Left colon (tissue), 2 donors: ENCODE data around the gene AMER3. TPM values are rescaled to one million over a fixed set of nuclear protein-coding genes. Genes with fewer than 3 reads are reported as not detected.

Experiments used
- ATAC-seq: fragments of 200-7000 bp; cut with Tn5 transposase; one replicate; pipeline ENCODE4 v1.9.1; 2020; ENCODE audit warnings: mild to moderate bottlenecking, moderate library complexity
- DNase-seq, 2 donors: peaks; one replicate each; pipeline ENCODE4 v3.0.0-alpha.2; 2020
- intact Hi-C, 2 donors: fragments of 100-400 bp; cut with DNase I in 1 of 2; cut with micrococcal nuclease in 1 of 2; formaldehyde crosslinking; loops; one replicate each; pipeline versions ENCODE4 v1.11.2 to v1.14.0; 2022; cut with DNase I, micrococcal nuclease
- total RNA-seq, 2 donors: library from RNA; stranded (reverse); fragmentation: NEBNext Ultra II Directional; extraction: Animal tissue kit (Norgen Biotek cat#: 25700); gene quantifications; one replicate each; pipeline ENCODE4 v1.2.1, GENCODE V29; 2021
- donor health status: DM: no; HTN: no; CAD: no.
- donor health status: DM: yes; HTN: yes; CAD: no.

The AMER3 gene
- total RNA-seq, 2 donors from 2014 or later = 0.40 to 0.42 TPM

DNA sequence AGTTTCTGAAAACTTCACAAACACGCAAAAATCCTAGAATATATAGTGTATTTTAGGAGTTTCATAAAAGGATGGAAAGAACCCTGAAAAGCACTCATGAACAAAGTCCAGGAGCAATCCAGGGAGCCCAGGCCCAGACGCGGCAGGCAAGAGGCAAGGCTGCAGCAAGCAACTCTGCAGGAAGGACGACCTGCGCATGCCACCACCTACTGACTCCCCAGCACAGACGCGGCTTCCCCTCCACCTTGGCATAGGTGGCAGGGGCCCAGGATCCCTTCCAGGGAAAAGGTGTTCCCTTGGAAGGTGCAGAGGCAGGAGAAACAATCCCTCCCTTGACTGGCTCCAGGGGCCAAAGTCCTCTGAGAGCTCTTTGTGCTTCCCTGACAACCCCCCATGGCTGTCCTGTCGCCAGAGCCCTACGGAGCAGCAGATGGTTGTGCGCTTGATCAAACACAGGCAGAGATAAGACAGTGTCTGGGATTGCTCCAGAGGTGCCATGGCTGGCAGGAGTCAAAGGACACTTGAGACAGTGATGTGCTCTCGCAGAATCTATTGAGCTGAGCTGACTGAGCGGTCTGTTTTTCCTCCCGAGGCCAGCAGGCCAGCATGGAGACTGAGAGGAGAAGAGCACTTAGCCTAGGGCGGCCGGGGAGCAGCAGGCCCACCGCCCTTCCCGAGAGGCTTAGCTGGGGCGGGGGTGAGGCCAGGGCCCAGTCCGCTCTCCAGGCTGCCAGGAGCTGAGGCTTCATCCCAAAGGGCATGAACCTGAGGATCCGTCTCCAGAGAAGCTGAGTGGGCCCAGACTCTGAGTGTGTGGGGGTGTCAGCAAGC lies 10.8 kb upstream of the AMER3 start:
- peak; percentile 98 for ATAC-seq
- peak; percentile 49 to 68 for DNase-seq
- intact Hi-C loops = no loop called here

DNA sequence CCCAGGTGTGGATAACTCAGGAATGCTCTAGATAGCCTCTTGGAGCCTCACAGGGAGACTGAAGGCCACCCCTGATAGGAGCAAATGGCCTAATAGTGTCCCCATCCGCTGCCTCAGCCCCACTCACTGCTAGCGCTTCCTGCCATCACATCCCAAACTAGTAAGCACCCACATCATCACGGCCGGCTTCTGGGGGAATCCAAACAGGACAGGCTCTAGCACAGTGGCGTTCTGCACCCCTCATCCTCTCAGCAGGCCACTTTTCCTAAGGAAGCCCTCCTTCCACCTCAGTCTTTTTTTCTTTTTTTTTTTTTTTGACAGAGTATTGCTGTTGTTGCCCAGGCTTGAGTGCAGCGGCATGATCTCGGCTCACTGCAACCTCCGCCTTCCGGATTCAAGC lies 6.3 kb upstream of the AMER3 start:
- no peak for DNase-seq
- no peak for ATAC-seq
- intact Hi-C loops = no loop called here

DNA sequence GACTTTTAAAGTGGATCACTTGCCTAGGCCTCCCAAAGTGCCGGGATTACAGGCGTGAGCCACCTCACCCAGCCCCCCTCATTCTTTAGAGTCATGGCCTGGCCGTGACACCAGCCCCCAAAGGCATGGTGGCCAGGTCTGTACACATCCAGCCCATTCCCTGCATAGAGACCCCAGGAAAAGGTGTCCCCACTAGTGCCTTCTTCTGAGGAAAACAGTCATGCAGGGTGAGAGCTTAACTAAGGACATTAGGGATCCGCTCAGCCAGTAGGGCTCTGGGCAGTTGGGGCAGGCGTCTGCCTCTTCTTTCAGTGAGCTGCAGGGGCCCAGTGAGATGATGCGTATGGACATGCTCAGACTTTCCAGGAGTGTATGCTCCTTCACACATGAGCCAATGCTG lies 5.7 kb upstream of the AMER3 start:
- DNase-seq = no peak
- no peak for ATAC-seq
- intact Hi-C loops = no loop called here

DNA sequence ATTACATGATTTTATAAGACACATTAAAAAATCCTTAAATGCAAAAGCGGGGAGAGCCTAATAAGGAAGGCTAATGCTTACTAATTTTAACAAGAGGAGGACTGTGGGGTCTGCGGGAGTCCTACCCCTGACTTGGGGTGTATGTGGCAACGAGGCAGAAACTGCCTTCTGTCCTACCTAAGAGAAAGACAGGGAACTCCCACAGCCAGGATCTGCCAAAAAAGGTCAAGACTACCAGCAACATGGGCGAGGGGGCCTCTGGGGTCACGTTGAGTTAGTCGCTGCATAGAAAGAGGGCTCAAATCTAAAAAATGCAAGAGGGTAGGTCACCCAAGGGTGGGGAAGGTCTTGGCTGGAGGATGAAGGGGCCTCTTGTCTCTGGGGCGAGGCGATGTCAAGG lies 529 bp upstream of the AMER3 start:
- DNase-seq (no peak), ATAC-seq (no peak)
- intact Hi-C loops = no loop called here

DNA sequence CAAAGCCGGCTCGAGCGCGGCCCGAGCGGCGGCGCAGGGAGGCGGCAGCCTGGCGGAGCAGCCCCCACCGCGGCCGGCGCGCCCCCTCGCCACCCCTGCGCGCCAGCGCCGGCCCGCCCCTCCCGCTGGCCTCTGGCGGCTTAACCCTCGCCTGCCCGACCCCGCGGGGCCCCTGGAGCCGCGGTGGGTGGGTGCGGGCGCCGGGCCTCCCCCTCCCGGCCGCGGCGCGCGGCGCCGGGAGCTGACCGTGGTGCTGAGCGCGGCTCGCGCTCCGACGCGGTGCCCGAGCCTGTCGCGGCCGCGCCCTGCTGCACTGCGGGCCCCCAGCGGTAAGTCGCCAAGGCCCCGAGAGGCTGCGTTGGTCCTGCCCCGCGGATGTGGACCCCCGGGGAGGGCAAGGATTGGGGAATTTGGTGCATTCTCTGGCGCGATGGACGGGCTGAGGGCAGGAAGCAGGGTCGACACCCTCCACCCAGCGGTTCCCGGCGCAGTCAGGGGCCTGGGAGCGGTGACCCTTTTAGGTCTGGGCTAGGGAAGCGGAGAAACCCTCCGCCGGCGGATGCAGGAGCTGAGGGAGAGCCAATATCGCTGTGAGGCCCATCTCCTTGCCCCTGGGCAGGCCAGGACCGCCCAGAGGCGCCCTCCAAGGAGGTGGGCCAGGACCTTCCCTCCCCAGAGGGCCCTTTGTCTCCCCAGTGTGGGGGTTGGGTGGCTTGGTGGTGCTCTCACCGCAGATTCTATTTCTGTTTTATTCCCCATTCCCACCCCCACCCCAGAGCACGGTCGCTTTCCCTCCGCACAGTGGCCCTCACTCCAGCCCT lies 923 bp downstream of the AMER3 start:
- intact Hi-C loops = no loop called here
- ATAC-seq (peak; percentile 77), DNase-seq (peak in 1 of 2 donors; percentile 12)

DNA sequence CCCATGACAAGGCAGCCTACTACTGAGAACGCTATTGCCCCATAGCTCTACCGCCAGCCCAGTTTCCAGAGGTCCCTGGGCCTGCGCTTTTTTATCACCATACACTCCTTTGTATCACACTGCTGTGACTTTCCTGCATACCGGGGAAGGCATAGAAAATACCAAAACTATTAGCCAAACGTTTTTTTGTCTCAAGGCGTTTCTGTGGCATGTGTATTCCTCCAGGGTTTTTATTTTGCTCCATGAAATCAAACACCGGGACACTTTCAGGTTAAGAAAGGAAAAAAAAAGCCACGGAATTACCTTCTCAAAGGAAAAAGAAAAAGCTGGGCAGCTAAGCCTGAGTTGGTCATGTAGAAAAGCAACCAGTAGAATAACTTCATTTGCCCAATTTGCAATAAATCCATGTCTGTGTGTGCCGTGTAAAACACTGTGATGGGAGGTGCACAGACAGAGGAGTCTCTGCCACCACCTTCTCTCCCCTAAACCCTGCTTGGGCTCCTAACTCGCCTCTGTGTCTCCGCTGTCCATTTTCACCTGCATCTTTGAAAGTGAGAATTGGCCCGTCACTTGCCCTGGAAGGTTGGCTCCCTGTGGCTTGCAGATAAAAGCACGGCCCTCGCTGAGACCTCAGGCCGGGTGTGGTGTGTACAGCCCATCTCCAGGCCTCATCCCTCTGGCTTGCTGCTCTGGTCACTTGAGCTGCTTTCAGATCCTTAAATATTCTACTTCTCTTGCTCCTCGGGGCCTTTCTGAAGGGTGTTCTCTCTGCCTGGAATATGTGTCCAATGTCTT lies 1.7 kb downstream of the AMER3 start:
- DNase-seq (no peak), ATAC-seq (no peak)
- intact Hi-C loops = no loop called here

DNA sequence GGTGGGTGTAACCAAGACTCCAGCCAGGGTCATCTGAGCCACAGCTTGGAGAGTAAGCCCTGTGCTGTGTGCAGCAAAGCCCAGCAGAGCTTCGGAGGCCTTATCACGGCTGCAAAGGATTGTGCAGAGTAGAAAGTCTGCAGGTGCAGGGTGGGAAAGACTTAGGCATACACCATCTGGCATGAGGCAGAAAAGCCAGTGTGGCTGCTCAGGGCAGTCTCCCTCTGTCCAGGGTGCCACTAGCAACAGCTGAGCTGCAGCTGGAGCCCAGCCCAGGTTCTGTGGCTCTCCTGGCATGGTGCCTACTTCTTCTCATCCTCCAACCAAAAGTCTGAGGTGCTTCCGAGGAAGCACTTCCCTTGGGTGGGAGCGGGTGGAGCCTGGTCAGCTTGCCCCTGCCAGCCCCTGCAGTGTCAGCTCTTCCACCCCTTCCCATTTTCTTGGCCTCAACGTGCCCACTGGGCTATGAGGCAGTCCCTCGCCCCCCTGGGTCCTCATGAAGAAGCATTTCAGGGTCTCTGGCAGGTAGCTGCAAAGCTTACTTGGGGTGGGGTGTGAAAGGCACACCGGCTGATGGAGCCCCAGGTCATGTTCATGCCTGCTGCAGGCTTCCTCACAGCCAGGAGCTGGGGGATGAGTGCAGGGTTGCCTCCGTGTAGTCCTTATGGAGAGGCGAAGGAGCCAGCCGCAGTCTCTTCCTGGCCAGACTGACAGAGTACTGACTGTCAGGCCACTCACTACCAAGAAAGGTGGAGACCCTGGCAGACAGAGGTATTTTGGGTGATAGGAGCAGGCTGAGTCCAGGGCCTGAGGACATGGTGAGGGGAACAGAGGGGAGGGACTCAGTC lies 4.8 kb downstream of the AMER3 start:
- intact Hi-C loops = no loop called here
- DNase-seq (peak in 1 of 2 donors; percentile 12), ATAC-seq (no peak)

DNA sequence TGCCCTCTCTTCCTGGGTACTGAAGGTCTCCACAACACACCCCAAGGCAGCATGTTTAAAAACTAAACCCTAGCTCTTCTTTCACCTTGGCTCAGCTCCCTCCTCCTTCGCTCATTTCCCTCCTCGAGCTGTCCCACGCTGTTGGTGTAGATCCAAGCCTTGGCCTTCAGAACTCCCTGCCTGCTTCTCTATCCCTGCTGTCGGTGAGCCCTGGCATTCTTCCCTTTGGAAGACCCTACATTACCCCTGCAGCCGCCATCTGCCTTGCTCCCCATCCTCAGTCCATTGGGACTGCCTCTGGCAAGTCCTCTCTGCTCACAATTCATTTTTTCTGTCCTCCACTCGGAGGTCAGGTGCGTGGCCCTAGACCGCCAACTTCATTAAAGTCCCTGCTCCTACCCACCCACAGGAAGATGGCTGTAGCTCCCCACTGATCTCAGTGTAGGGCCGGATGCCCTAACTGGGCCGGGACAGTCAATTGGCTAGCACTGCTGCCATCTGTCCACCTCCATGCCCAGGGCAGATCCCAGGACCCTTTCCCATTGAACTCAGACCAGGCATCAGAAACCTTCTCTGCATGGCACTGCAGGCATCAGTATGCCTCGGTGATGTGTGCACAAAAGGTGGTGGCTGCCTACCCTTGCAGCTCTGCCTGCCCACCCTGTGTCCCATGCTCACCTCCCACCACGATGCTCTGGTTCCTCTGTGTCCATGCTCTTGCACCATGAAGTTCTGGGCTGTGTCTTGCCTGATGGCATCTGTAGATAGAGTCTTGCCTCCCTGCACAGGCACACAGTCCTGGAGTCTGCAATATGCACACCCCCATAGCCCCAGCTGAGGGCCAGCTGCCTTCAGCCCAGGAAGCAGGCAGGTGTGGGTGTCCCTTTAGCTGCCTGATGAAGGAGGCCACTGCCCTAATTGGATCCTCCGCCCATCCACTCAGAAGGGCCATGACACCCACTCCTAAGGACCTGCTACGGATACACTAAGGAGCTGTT lies 5.7 kb downstream of the AMER3 start:
- ATAC-seq (no peak), DNase-seq (no peak)
- intact Hi-C loops = no loop called here

DNA sequence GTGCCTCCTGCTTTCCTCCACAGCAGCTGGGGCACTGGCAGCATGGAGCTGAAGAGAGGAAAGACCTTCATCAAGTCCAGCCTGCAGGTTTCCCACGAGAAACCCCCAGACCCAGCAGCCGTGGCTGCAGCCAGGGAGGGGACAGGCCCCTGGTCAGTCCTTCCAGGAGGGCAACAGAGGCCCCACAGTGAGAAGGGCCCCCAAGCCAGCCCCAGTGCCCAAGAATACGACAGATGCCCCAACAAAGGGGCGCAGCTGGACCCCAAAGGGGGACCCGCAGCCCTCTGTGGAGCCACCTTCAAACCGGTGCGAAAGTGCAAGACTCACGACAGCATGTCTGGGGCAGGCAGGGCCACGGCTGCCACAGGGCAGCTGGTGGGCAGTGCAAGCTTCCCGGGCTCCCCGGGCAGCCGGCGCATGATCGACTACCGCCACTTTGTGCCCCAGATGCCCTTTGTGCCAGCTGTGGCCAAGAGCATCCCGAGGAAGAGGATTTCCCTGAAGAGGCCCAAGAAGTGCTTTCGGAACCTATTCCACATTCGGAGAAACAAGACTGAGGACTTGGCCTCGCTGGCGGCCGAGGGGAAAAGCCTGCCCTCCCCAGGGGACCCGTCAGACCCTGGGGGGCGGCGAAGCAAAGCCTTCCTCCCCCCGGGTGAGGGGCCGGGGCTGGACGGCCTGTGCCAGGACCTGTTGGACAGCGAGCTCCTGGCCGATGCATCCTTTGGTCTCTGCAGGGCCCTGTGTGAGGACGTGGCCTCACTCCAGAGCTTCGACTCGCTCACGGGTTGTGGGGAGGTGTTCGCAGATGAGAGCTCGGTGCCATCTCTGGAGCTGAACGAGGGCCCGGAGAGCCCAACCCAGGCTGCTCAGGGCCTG lies 6.9 kb downstream of the AMER3 start:
- ATAC-seq = no peak
- intact Hi-C loops = no loop called here
- DNase-seq = no peak

DNA sequence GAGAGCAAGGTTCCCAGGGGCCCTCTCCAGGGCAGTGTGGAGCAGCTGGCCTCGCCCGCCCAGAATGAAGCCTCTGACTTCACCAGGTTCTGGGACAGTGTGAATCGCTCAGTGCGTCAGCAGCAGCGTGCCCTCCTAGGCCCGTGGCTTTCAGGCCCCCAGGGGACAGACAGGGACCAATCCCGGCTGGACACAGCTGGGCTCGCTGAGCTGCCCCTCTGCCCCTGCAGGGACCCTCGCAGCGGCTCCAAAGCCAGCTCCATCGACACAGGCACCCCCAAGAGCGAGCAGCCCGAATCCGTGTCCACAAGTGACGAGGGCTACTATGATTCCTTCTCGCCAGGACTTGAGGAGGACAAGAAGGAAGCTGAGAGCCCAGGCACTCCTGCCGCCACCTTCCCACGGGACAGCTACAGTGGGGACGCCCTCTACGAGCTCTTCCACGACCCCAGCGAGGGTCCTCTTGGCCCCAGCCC lies 7.6 kb downstream of the AMER3 start:
- DNase-seq (no peak), ATAC-seq (no peak)
- intact Hi-C loops = no loop called here

DNA sequence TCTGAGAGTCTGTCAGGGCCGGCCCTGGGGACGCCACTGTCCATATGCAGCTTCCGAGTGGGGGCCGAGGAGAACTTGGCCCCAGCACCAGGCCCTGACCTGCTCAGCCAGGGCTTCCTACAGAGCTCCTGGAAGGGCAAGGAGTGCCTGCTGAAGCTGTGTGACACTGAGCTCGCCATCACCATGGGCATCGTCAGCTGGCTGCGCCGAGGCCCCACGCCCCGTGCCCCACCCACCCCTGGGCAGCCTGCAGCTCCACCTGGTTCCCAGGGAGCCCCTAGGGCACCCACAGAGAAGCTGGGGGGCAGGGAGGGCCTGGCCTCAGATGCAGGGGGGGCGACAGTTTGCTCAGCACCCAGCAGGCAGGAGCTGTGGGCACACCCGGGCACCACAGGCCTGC lies 8.1 kb downstream of the AMER3 start:
- intact Hi-C loops = no loop called here
- DNase-seq (no peak), ATAC-seq (no peak)

DNA sequence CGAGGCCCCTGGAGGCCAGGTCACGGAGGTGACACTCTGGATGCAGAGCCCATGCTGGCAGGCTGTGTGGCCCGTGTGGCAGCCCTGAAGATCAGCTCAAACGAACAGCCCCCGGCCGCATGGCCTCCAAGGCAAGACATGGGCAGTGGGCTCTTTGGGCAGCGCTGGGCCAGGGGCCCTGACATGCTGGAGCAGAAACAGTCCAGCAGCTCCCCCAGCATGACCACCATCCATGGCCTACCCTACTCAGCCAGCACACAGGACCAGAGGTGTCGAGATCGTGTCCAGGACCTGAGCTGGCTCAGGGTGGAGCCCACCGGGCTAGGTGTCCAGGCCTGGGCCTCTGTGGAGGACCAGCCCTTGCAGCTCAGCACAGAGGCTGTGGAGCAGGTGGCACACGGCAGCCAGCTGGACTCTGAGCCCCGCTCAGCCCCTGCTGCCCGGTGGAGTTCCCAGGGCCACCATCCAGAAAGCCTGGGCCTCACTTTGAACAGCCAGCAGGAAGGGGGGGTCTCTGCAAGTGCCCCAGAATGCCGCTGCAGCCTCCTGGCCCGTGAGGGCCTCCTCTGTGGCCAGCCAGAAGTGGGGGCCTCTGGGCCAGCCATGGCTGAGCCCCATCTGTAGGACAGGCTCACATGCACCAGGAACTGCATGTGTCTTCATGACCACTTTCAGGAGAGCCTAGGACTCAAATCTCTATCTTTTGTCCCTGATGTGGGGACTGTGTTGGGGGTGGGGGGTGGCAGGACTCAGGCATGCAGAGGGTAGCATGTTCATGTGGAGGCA lies 8.9 kb downstream of the AMER3 start:
- intact Hi-C loops = no loop called here
- ATAC-seq (no peak), DNase-seq (no peak)

DNA sequence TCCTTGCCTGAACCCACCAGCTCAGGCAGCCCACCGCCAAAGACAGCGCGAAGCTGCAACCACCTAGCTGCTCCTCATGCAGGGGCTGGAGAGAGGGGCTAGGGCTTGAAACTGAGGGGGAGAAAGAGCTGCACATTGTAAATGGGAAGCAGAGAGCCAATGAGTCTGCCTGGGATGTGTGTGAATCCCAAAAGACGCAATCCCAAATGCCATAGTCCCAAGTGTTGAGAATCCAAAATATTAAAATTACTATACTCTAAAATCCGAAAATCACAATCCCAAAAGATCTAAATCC lies 9.4 kb downstream of the AMER3 start:
- DNase-seq (no peak), ATAC-seq (no peak)
- intact Hi-C loops = no loop called here

DNA sequence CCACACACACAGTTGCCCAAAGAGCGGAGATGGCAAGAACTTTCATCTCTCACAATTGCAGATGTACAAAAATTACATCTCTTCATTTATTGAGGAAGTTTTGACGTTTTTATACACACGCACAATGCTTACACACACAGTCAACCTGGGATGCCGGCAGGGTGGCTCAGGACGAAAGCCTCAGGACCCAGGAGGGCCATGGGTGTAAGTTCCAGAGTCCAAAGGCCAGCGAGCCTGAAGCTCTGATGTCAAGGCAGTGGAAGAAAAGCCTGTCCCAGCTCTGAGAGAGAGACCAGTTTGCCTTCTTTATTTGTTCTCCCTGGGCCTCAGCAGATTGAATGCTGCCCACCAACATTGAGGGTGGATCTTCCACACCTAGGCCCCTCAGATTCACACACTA lies 10.1 kb downstream of the AMER3 start:
- intact Hi-C loops = no loop called here
- DNase-seq (no peak), ATAC-seq (no peak)

DNA sequence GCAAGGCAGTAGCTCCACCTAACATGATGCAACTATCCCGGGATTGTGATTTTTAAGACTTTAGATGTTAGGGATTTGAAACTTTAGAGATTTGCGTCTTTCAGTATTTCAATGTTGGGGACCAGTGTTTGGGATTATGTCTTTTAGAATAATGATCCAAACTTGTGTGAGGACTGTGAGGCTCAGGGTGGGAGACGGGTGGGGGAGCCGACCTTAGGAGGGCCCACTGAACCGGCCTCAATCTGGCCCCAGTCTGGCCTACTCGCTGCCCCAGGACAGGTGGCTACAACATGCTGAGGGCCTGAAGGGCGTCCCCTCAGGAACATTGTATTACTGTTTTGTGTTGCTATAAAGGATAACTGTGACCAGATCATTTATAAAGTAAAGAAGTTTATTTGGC lies 10.7 kb downstream of the AMER3 start:
- no peak for DNase-seq
- intact Hi-C loops = no loop called here
- no peak for ATAC-seq
